TTC549 (cell line): ENCODE data around the gene ZNF225.
"Not testable (repeated sequence)": the region's sequence is repeated elsewhere in the genome, so short reads cannot be mapped to it uniquely, and the experiment has no call there.

ENCODE experiments used
- FAIRE-seq: peaks from 2 replicates; lab custom pipeline; 2012; peaks lifted over from hg19 to GRCh38; lab: Jason Lieb, UNC

The ZNF225 gene

DNA sequence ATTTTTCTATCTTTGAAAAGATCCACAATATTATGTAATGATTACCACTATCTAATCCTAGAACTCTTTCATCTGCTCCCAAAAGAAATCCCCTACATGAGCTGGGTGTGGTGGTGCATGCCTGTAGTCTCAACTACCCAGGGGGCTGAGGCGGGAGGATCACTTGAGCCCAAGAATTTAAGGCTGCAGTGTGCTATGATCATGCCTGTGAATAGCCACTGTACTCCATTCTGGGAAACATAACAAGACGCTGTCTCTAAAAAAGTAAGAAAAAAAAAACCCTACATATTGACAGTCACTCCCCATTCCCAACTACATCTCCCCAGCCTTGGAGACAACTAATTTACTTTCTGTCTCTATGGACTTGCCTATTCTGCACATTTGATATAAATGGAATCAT is 50.6 kb downstream of the ZNF225 start:
- FAIRE-seq = no peak

GRCh38 chr19:44164327-44164672 is 51.1 kb downstream of the ZNF225 start:
- no peak for FAIRE-seq

DNA sequence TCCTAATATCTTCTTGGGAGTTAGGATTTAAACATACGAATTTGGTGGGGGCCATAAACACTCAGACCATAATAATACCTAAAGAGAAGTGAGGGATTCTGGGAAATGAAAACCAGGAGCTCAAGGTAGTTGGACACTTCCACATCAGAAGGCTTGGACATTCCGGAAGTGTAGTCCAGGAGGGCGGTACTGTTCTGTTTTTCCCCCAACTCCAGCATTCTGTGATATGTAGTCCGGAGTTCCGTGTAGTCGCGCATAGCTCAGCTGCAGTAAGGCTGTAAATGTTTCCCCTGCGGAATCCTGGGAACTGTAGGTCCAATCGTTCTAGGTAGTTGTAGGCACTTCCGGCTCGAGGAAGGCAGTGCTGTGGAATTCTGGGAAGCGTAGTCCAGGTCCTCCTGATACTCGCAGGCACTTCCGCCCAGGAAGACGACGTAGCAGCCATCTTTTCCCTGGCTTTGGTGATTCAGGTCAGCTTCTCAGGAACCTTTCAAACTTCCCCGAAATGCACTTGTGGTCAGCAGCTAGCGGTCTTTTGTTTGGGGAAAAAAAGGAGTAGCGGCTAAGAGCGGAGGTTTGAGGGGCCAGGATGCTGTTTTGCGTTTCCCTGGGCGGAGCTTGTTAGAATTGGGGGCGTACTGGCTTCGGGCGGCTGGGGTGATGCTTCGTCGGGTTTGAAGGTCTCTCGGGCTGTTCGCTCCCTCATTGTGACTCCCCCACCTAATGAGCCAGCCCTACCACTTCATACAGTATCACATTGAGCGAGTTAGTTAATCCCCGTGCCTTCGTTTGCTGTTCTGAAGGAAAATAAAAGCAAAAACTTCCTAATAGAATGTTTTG is 51.7 kb downstream of the ZNF225 start, which contains the start of gene ZNF226:
Gene ZNF226 (plus strand): TSS at position 428 of the 840 bp plus-strand sequence. CDS start 4,981 bp downstream, outside the sequence.
- FAIRE-seq = peak; percentile 98

GRCh38 chr19:44170660-44171059 is 57.5 kb downstream of the ZNF225 start:
- FAIRE-seq = not testable (repeated sequence)

DNA sequence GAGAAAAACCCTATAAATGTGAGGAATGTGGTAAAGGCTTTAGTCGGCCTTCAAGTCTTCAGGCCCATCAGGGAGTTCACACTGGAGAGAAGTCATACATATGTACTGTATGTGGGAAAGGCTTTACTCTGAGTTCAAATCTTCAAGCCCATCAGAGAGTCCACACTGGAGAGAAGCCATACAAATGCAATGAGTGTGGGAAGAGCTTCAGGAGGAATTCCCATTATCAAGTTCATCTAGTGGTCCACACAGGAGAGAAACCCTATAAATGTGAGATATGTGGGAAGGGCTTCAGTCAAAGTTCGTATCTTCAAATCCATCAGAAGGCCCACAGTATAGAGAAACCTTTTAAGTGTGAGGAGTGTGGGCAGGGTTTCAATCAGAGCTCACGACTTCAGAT is 63.4 kb downstream of the ZNF225 start:
- no peak for FAIRE-seq

DNA sequence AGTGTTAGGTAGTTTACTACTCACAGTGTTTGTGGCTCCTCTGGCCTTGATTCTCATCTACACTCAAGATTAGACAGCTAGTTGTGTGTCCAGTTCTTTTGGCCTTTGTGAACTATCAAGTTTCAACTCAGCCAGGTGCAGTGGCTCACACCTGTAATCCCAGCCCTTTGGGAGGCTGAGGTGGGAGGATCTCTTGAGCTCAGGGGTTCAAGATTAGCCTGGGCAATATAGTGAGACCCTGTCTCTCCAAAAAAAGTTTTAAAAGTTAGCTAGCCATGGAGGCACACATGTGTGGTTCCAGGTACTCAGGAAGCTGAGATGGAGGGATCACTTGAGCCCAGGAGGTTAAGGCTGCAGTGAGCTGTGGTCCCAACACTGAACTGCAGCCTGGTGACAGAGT is 67.8 kb downstream of the ZNF225 start:
- FAIRE-seq = no peak

DNA sequence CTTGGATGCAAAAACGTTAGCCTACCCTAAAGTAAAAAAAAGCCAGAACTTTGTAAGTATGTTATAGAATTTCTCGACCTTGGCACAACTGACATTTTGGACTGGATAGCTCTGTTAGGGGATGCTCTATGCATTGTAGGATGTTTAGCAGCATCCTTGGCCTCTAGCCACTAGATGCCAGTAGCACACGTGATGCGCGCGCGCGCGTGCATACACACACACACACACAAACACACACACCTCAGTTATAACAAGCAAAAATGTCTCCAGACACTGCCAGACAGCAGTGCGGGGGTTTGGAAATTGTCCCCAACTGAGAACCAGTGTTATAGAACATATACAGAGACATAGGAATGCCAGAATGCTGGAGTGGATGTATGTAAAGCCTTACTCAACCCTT is 68.9 kb downstream of the ZNF225 start:
- FAIRE-seq = no peak
